GM12891 (cell line): ENCODE measurements around the gene ZNF618.

ENCODE experiments used
- POLR2A ChIP-seq: IDR thresholded peaks from 2 replicates; pipeline ENCODE4 v1.6.1; 2011; ENCODE audit warnings: low read depth, low read length, control low read depth
- POLR2AphosphoS5 ChIP-seq: IDR thresholded peaks from 2 replicates; pipeline ENCODE4 v1.6.1; 2011; ENCODE audit warnings: low read depth, low read length, control low read depth

DNA sequence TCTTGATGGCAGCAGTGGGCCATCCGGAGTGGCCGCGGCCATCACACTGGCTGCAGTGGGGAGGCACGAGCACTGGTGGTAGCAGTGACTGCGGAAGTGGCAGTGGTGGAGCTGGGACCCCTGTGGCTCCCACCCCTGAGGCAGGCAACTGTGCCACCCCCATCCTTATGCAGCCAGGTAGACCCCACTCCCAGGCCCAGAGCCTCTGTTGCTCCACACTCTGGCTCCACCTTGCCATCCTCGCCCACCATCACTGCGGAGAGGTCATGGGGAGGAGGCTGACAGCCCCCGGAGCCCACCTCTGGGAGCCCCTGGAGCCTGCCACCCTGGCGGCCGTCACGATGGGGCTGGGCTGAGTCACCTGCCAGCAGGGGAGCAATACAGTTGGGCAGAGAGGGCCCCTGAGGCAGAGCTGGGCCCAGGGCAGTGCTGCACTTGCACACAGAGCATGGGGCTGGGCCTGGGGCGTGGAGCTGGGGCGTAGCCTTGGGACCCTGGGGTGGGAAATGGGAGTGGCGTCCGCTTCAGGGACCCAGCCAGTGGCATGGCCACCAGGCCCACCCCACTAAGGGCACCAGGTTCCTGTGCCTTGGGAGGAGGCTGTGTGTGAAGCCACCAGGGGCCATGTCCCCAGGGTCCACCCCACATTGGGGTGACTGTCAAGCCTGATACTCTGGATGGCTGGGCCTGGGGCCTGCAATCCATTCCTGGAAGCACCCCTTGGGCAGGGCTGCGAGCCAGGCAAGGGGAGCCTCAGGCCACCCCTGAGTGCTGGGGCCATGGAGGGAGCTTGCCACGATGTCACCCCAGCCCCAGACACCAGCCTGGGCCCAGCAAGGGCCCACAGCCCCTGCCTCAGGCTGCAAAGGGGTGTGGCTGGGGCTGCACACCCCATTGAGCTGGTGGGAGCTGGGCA, 194.3 kb downstream of the ZNF618 start:
- no peak for TF ChIP-seq POLR2A
- no peak for TF ChIP-seq POLR2AphosphoS5
